HFFc6 (cell line): ENCODE measurements around the gene BRAT1. TPM values are rescaled to one million over a fixed set of nuclear protein-coding genes. Genes with fewer than 3 reads are reported as not detected.

ENCODE experiments used
- DNase-seq: peaks from one replicate; pipeline ENCODE4 v3.0.0-alpha.2; 2018
- H3K27ac Mint-ChIP-seq: 2 replicates; pipeline ENCODE4 v1.8.0; 2020; ENCODE audit warnings: mild to moderate bottlenecking, mixed read lengths
- H3K27me3 Mint-ChIP-seq: 2 replicates; pipeline ENCODE4 v1.8.0; 2021; ENCODE audit warnings: mild to moderate bottlenecking, moderate library complexity, mixed read lengths; ENCODE audit not compliant: insufficient read depth
- H3K36me3 Mint-ChIP-seq: 2 replicates; pipeline ENCODE4 v1.8.0; 2021; ENCODE audit warnings: low read depth, mixed read lengths
- H3K4me1 Mint-ChIP-seq: 2 replicates; pipeline ENCODE4 v1.8.0; 2020; ENCODE audit warnings: low read depth, mixed read lengths
- H3K4me3 Mint-ChIP-seq: 2 replicates; pipeline ENCODE4 v1.8.0; 2020; ENCODE audit warnings: mild to moderate bottlenecking, moderate library complexity, mixed read lengths
- H3K9me3 Mint-ChIP-seq: 2 replicates; pipeline ENCODE4 v1.8.0; 2020; ENCODE audit warnings: mild to moderate bottlenecking, mixed read lengths
- CTCF ChIP-seq: fragments of 200-600 bp; sonication (generic); IDR thresholded peaks from 2 replicates; pipeline ENCODE4 v1.5.0; 2021; ENCODE audit warnings: antibody characterized with exemption, mild to moderate bottlenecking
- total RNA-seq, 6 experiments: library from RNA; stranded (reverse); fragmentation: NEBNext Ultra II Directional; extraction: Animal tissue kit (Norgen Biotek cat#: 25700); gene quantifications; 2 replicates in 1 of 6; 3 replicates in 5 of 6; pipeline ENCODE4 v1.2.3, GENCODE V29; 2021

BRAT1 gene
- total RNA-seq, 6 experiments from 2014 or later, result 21.3 to 26.0 (median 23.3) TPM

GRCh38 chr7:2500701-2501100, 54.6 kb downstream of the BRAT1 start:
- H3K27me3 Mint-ChIP-seq, result peaks cover 7% of the 10 kb centered on the region; the same call in 1 of the 2 replicates
- no peak overlapping the region for H3K27ac Mint-ChIP-seq
- H3K4me1 Mint-ChIP-seq, result no peaks in the 10 kb centered on the region
- H3K9me3 Mint-ChIP-seq, result no peaks in the 10 kb centered on the region
- H3K36me3 Mint-ChIP-seq, result no peaks in the 10 kb centered on the region
- no peak overlapping the region for H3K4me3 Mint-ChIP-seq
- no peak for TF ChIP-seq CTCF
- DNase-seq, result no peak

- Mint-ChIP-seq H3K9me3 (no peaks in the 10 kb centered on the region), H3K4me1 (no peaks in the 10 kb centered on the region), H3K4me3 (no peak overlapping the region), H3K36me3 (no peaks in the 10 kb centered on the region), H3K27me3 (peaks cover 7% of the 10 kb centered on the region; the same call in 1 of the 2 replicates), H3K27ac (no peak overlapping the region)
- no peak for TF ChIP-seq CTCF
- no peak for DNase-seq
Observed at GRCh38 chr7:2499719-2500430, 55.4 kb downstream of the BRAT1 start.

- Mint-ChIP-seq H3K27me3 (peaks cover 7% of the 10 kb centered on the region; the same call in 1 of the 2 replicates), H3K36me3 (no peaks in the 10 kb centered on the region), H3K9me3 (no peaks in the 10 kb centered on the region), H3K4me3 (no peak overlapping the region), H3K27ac (no peak overlapping the region), H3K4me1 (no peaks in the 10 kb centered on the region)
- no peak for DNase-seq
- TF ChIP-seq CTCF, result no peak
Observed at GRCh38 chr7:2499181-2499580, 56.1 kb downstream of the BRAT1 start.

GRCh38 chr7:2498708-2499107, 56.6 kb downstream of the BRAT1 start:
- DNase-seq, result no peak
- no peak for TF ChIP-seq CTCF
- Mint-ChIP-seq H3K27me3 (peaks cover 7% of the 10 kb centered on the region; the same call in 1 of the 2 replicates), H3K4me1 (peaks cover under 1% of the 10 kb centered on the region), H3K27ac (no peak overlapping the region), H3K9me3 (no peaks in the 10 kb centered on the region), H3K36me3 (no peaks in the 10 kb centered on the region), H3K4me3 (no peak overlapping the region)

- H3K36me3 Mint-ChIP-seq, result no peaks in the 10 kb centered on the region
- no peak overlapping the region for H3K27ac Mint-ChIP-seq
- no peak for TF ChIP-seq CTCF
- no peaks in the 10 kb centered on the region for H3K9me3 Mint-ChIP-seq
- H3K27me3 Mint-ChIP-seq, result peaks cover 7% of the 10 kb centered on the region
- no peak overlapping the region for H3K4me3 Mint-ChIP-seq
- peaks cover 11% of the 10 kb centered on the region for H3K4me1 Mint-ChIP-seq
- DNase-seq, result no peak
Observed at GRCh38 chr7:2497500-2498336, 57.6 kb downstream of the BRAT1 start.
